H9 (cell line): Measurements from ENCODE around the gene SLC34A2. TPM values are rescaled to one million over a fixed set of nuclear protein-coding genes. Genes with fewer than 3 reads are reported as not detected.

ENCODE experiments used
- DNase-seq: peaks from one replicate; pipeline ENCODE4 v3.0.0-alpha.2; 2017
- H2AFZ ChIP-seq: one replicate; pipeline ENCODE4 v1.6.1; 2013; ENCODE audit warnings: mild to moderate bottlenecking, low read length, control low read depth, moderate library complexity
- H2AK5ac ChIP-seq: 2 replicates; pipeline ENCODE4 v1.6.1; 2013; ENCODE audit warnings: low read length, control low read depth, mixed read lengths; ENCODE audit not compliant: insufficient read length
- H2BK120ac ChIP-seq: one replicate; pipeline ENCODE4 v1.6.1; 2013; ENCODE audit warnings: low read depth, mild to moderate bottlenecking, low read length, control low read depth, inconsistent platforms; ENCODE audit not compliant: poor library complexity, severe bottlenecking
- H2BK12ac ChIP-seq: 2 replicates; pipeline ENCODE4 v1.6.1; 2013; ENCODE audit warnings: low read length, control low read depth, mixed read lengths, low read depth; ENCODE audit not compliant: insufficient read length
- H2BK15ac ChIP-seq: 2 replicates; pipeline ENCODE4 v1.6.1; 2013; ENCODE audit warnings: low read depth, low read length, control low read depth
- H2BK20ac ChIP-seq: one replicate; pipeline ENCODE4 v1.6.1; 2013; ENCODE audit warnings: low read depth, mild to moderate bottlenecking, low read length, control low read depth, inconsistent platforms; ENCODE audit not compliant: poor library complexity, severe bottlenecking
- H2BK5ac ChIP-seq: 2 replicates; pipeline ENCODE4 v1.6.1; 2013; ENCODE audit warnings: low read length, control low read depth, mixed read lengths; ENCODE audit not compliant: insufficient read length
- H3K14ac ChIP-seq: 2 replicates; pipeline ENCODE4 v1.6.1; 2013; ENCODE audit warnings: low read length, control low read depth; ENCODE audit not compliant: insufficient read depth
- H3K18ac ChIP-seq: 2 replicates; pipeline ENCODE4 v1.6.1; 2013; ENCODE audit warnings: low read depth, mild to moderate bottlenecking, mixed read lengths, low read length, control low read depth; ENCODE audit not compliant: insufficient read length
- H3K23ac ChIP-seq: 2 replicates; pipeline ENCODE4 v1.6.1; 2013; ENCODE audit warnings: low read length, control low read depth, mixed read lengths, low read depth; ENCODE audit not compliant: insufficient read length
- H3K23me2 ChIP-seq: 2 replicates; pipeline ENCODE4 v1.6.1; 2013; ENCODE audit warnings: low read depth, mild to moderate bottlenecking, mixed read lengths, low read length, control low read depth; ENCODE audit not compliant: insufficient read length, poor library complexity, severe bottlenecking
- H3K27ac ChIP-seq: 2 replicates; pipeline ENCODE4 v1.5.1; 2013; ENCODE audit warnings: low read length, control low read depth, mixed read lengths, low read depth; ENCODE audit not compliant: insufficient read length
- H3K27me3 ChIP-seq: 2 replicates; pipeline ENCODE4 v1.6.1; 2013; ENCODE audit warnings: low read length, control low read depth, inconsistent platforms; ENCODE audit not compliant: insufficient read depth
- H3K4ac ChIP-seq: 2 replicates; pipeline ENCODE4 v1.6.1; 2013; ENCODE audit warnings: low read depth, mild to moderate bottlenecking, control low read depth, inconsistent platforms, low read length, moderate library complexity
- H3K4me1 ChIP-seq: 2 replicates; pipeline ENCODE4 v1.6.1; 2013; ENCODE audit warnings: low read length, control low read depth, inconsistent platforms; ENCODE audit not compliant: insufficient read depth
- H3K4me2 ChIP-seq: 2 replicates; pipeline ENCODE4 v1.6.1; 2013; ENCODE audit warnings: low read length, control low read depth, mixed read lengths; ENCODE audit not compliant: insufficient read length, insufficient read depth
- H3K56ac ChIP-seq: 2 replicates; pipeline ENCODE4 v1.6.1; 2013; ENCODE audit warnings: low read depth, mild to moderate bottlenecking, mixed read lengths, low read length, control low read depth; ENCODE audit not compliant: insufficient read length
- H3K79me1 ChIP-seq: 2 replicates; pipeline ENCODE4 v1.6.1; 2013; ENCODE audit warnings: low read depth, mild to moderate bottlenecking, moderate library complexity, low read length, control low read depth, inconsistent platforms; ENCODE audit not compliant: insufficient read depth, poor library complexity, severe bottlenecking
- H3K79me2 ChIP-seq: 2 replicates; pipeline ENCODE4 v1.6.1; 2013; ENCODE audit warnings: low read length, control low read depth, inconsistent platforms; ENCODE audit not compliant: insufficient read depth
- H3K9ac ChIP-seq: 2 replicates; pipeline ENCODE4 v1.6.1; 2013; ENCODE audit warnings: low read length, control low read depth, mixed read lengths; ENCODE audit not compliant: insufficient read length; ENCODE audit errors: extremely low read depth
- H3K9me3 ChIP-seq: one replicate; pipeline ENCODE4 v1.6.1; 2013; ENCODE audit warnings: low read depth, low read length, inconsistent platforms; ENCODE audit not compliant: control insufficient read depth
- H3T11ph ChIP-seq: one replicate; pipeline ENCODE4 v1.6.1; 2013; ENCODE audit warnings: mild to moderate bottlenecking, low read length, control low read depth, inconsistent platforms
- H4K20me1 ChIP-seq: one replicate; pipeline ENCODE4 v1.6.1; 2013; ENCODE audit not compliant: control insufficient read depth, insufficient read length, insufficient read depth
- H4K5ac ChIP-seq: 2 replicates; pipeline ENCODE4 v1.6.1; 2013; ENCODE audit warnings: low read depth, mild to moderate bottlenecking, mixed read lengths, low read length, control low read depth; ENCODE audit not compliant: insufficient read length
- H4K8ac ChIP-seq: replicated peaks from 2 replicates; pipeline ENCODE4 v1.6.1; 2013; ENCODE audit warnings: low read length, control low read depth, mixed read lengths, low read depth; ENCODE audit not compliant: insufficient read length
- H4K91ac ChIP-seq: 2 replicates; pipeline ENCODE4 v1.6.1; 2013; ENCODE audit warnings: low read depth, mild to moderate bottlenecking, moderate library complexity, mixed read lengths, low read length, control low read depth; ENCODE audit not compliant: insufficient read length
- H3K27ac Mint-ChIP-seq, 3 experiments: 2 replicates in 2 of 3; 3 replicates in 1 of 3; pipeline ENCODE4 v1.8.0; 2020 to 2021; ENCODE audit warnings: mixed read lengths in 3 of 3, mild to moderate bottlenecking in 1 of 3, moderate library complexity in 1 of 3
- H3K27me3 Mint-ChIP-seq: 2 replicates; pipeline ENCODE4 v1.8.0; 2021; ENCODE audit warnings: low read depth, mild to moderate bottlenecking, moderate library complexity, mixed read lengths
- H3K36me3 Mint-ChIP-seq, 3 experiments: 2 replicates in 2 of 3; 3 replicates in 1 of 3; pipeline ENCODE4 v1.8.0; 2020 to 2021; ENCODE audit warnings: low read depth in 3 of 3, mixed read lengths in 3 of 3; ENCODE audit not compliant: insufficient read depth in 1 of 3
- H3K4me1 Mint-ChIP-seq, 2 experiments: 2 replicates each; pipeline ENCODE4 v1.8.0; 2020; ENCODE audit warnings: mixed read lengths in 2 of 2
- H3K4me3 Mint-ChIP-seq, 2 experiments: 2 replicates in 1 of 2; 3 replicates in 1 of 2; pipeline ENCODE4 v1.8.0; 2020 to 2021; ENCODE audit warnings: mild to moderate bottlenecking in 2 of 2, mixed read lengths in 2 of 2, moderate library complexity in 1 of 2
- H3K9me3 Mint-ChIP-seq, 2 experiments: 2 replicates in 1 of 2; 3 replicates in 1 of 2; pipeline ENCODE4 v1.8.0; 2020; ENCODE audit warnings: mild to moderate bottlenecking in 2 of 2, mixed read lengths in 2 of 2, moderate library complexity in 1 of 2
- CTCF ChIP-seq: fragments of 200-600 bp; sonication (generic); conservative IDR thresholded peaks from 3 replicates; pipeline ENCODE4 v1.8.0; 2021; ENCODE audit warnings: antibody characterized with exemption, mild to moderate bottlenecking
- WGBS: extraction: QIAGEN DNeasy Blood & Tissue Kit; methylation state at CpG from one replicate; pipeline ENCODE4 v1.1.7; 2013; ENCODE audit warnings: missing lambda C conversion rate, low lambda C conversion rate, mixed read lengths; ENCODE audit not compliant: insufficient read length; ENCODE audit errors: extremely low coverage; 5-methylcytosine and 5-hydroxymethylcytosine counted together
- total RNA-seq: library from RNA; stranded (reverse); gene quantifications from 2 replicates; pipeline ENCODE4 v1.2.1, GENCODE V29; 2021

The SLC34A2 gene
- total RNA-seq, 1 experiment from 2014 or later: 0.57 TPM

GRCh38 chr4:25674386-25674785, 18.7 kb downstream of the SLC34A2 start:
- Histone ChIP-seq H2BK5ac (no peak overlapping the region), H3K79me2 (no peaks in the 10 kb centered on the region), H3T11ph (no peak overlapping the region), H3K27me3 (no peaks in the 10 kb centered on the region), H3K9me3 (no peaks in the 10 kb centered on the region), H4K20me1 (no peaks in the 10 kb centered on the region), H4K91ac (no peak overlapping the region), H4K5ac (no peak overlapping the region), H4K8ac (no peak overlapping the region), H3K27ac (no peak overlapping the region), H3K79me1 (no peaks in the 10 kb centered on the region), H2BK20ac (no peak overlapping the region), H2AFZ (no peak overlapping the region), H2BK15ac (no peak overlapping the region), H3K23me2 (no peaks in the 10 kb centered on the region), H2BK12ac (no peak overlapping the region), H3K18ac (no peak overlapping the region), H3K4me1 (no peaks in the 10 kb centered on the region), H3K4ac (no peak overlapping the region), H3K9ac (no peak overlapping the region), H3K56ac (no peak overlapping the region), H2AK5ac (no peak overlapping the region), H3K23ac (no peak overlapping the region), H3K14ac (no peak overlapping the region; the same call in 1 of the 2 replicates), H3K4me2 (no peak overlapping the region), H2BK120ac (no peak overlapping the region)
- no CpG with 5 or more reads among the region's 10 CpGs for WGBS
- Mint-ChIP-seq H3K27me3 (no peaks in the 10 kb centered on the region; the same call in 1 of the 2 replicates), H3K27ac (no peak overlapping the region; a peak in 1 of 7 replicates), H3K36me3 (no peaks in the 10 kb centered on the region; a peak in 1 of 7 replicates), H3K9me3 (no peaks in the 10 kb centered on the region), H3K4me1 (peaks cover 0 to 4% of the 10 kb centered on the region in 2 experiments; a peak in 1 of 4 replicates), H3K4me3 (no peak overlapping the region)
- no peak for DNase-seq
- no peak for TF ChIP-seq CTCF
